Right renal pelvis (tissue), 4 donors: Measurements from ENCODE around the gene INTS2. TPM values are rescaled to one million over a fixed set of nuclear protein-coding genes. Genes with fewer than 3 reads are reported as not detected.
A peak's percentile ranks its signal among the peaks of the same experiment; 100 is the strongest.
"Not testable (repeated sequence)": the region's sequence is repeated elsewhere in the genome, so short reads cannot be mapped to it uniquely, and the experiment has no call there.

Source experiments
- DNase-seq, 4 donors: peaks; one replicate each; pipeline ENCODE4 v3.0.0-alpha.2; 2013; ENCODE audit warnings: low read depth in 4 of 4, low spot score in 3 of 4, missing footprints in 1 of 4
- polyA plus RNA-seq, 4 donors: library from polyadenylated mRNA; unstranded; fragments of 120-200 nt; gene quantifications; one replicate each; pipeline ENCODE4 v1.2.1, GENCODE V29; 2013; ENCODE audit not compliant: insufficient read length in 4 of 4

INTS2 gene
- polyA plus RNA-seq, 4 donors = 9.8 to 14.0 (median 12.4) TPM

GRCh38 chr17:61825448-61826137 is 102.2 kb downstream of the INTS2 start:
- DNase-seq = no peak

- no peak for DNase-seq
Measured at GRCh38 chr17:61822326-61823285, 105.2 kb downstream of the INTS2 start.

DNA sequence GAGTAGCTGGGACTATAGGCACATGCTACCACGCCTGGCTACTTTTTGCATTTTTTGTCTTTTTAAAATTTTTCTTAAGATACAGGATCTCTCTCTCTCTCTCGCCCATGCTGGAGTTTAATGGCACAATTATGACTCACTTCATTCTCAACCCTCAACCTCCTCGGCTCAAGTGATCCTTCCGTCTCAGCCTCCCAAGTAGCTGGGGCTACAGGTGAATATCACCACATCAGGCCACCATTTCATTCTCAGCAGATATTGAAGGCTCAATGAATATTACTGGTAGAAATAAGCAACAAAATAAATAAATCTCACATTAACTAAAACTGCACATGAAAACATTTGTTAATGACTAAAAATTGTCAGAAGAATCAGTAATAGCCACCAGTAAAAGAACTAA is 106.1 kb downstream of the INTS2 start:
- DNase-seq = no peak

GRCh38 chr17:61819265-61819664 is 108.5 kb downstream of the INTS2 start:
- DNase-seq = not testable (repeated sequence)

- no peak for DNase-seq
Measured at GRCh38 chr17:61818225-61818624, 109.6 kb downstream of the INTS2 start.

GRCh38 chr17:61817452-61817851 is 110.3 kb downstream of the INTS2 start:
- no peak for DNase-seq

- no peak for DNase-seq
Measured at GRCh38 chr17:61816538-61816937, 111.2 kb downstream of the INTS2 start.

- DNase-seq = peak in 2 of 4 donors; percentile 7 to 29
Measured at GRCh38 chr17:61815863-61816503, 111.8 kb downstream of the INTS2 start.

Other genes with a start within 250 kb of the INTS2 start
- 10 to 100 TPM in 3 of 4 donors, 1 to 10 TPM in 1; 8.1 to 11.7 (median 10.8) TPM for gene BRIP1, start 64.5 kb downstream of the INTS2 start, polyA plus RNA-seq
- gene MED13, start 137.3 kb upstream of the INTS2 start, polyA plus RNA-seq = 10 to 100 TPM; 44.9 to 55.8 (median 50.4) TPM